ENCODE measurements around the gene MPND.

The MPND gene

GRCh38 chr19:4403005-4403761 is 59.8 kb downstream of the MPND start:
- DNase-seq (ENCODE audit: low spot score), result no peak

- no peak for DNase-seq (ENCODE audit: low spot score)
These were observed 62.6 kb downstream of the MPND start for GRCh38 chr19:4405977-4406376.

GRCh38 chr19:4406626-4407025 is 63.3 kb downstream of the MPND start:
- DNase-seq (ENCODE audit: low spot score), result no peak

GRCh38 chr19:4409123-4409933 is 66.0 kb downstream of the MPND start:
- DNase-seq (ENCODE audit: low spot score), result no peak
